HG02588 (cell line): ENCODE results near the gene MAST4.
"Not testable (repeated sequence)": the region's sequence is repeated elsewhere in the genome, so short reads cannot be mapped to it uniquely, and the experiment has no call there.

Source experiments
- ATAC-seq: cut with Tn5 transposase; IDR thresholded peaks from one replicate; pipeline ENCODE4 v1.9.1; 2021; ENCODE audit warnings: mild to moderate bottlenecking, moderate library complexity; ENCODE audit not compliant: unreplicated experiment

MAST4 gene

GRCh38 chr5:66741394-66741793 lies 145.2 kb downstream of the MAST4 start:
- ATAC-seq, result no peak

- ATAC-seq, result no peak
These were observed 146.1 kb downstream of the MAST4 start for GRCh38 chr5:66742083-66742895.

GRCh38 chr5:66742896-66743247 lies 146.7 kb downstream of the MAST4 start:
- no peak for ATAC-seq

GRCh38 chr5:66743344-66743743 lies 147.2 kb downstream of the MAST4 start:
- ATAC-seq, result no peak

- no peak for ATAC-seq
These were observed 147.8 kb downstream of the MAST4 start for GRCh38 chr5:66744040-66744439.

GRCh38 chr5:66745297-66745696 lies 149.1 kb downstream of the MAST4 start:
- ATAC-seq, result no peak

- ATAC-seq, result no peak
These were observed 151.4 kb downstream of the MAST4 start for GRCh38 chr5:66747607-66748006.

- ATAC-seq, result not testable (repeated sequence)
These were observed 156.5 kb downstream of the MAST4 start for GRCh38 chr5:66752668-66753067.

GRCh38 chr5:66757219-66757833 lies 161.1 kb downstream of the MAST4 start:
- ATAC-seq, result no peak

- no peak for ATAC-seq
These were observed 161.7 kb downstream of the MAST4 start for GRCh38 chr5:66757834-66758371.

GRCh38 chr5:66769030-66769733 lies 173.0 kb downstream of the MAST4 start:
- no peak for ATAC-seq

GRCh38 chr5:66769839-66770617 lies 173.8 kb downstream of the MAST4 start:
- no peak for ATAC-seq

GRCh38 chr5:66777868-66778267 lies 181.7 kb downstream of the MAST4 start:
- no peak for ATAC-seq

GRCh38 chr5:66779528-66779927 lies 183.3 kb downstream of the MAST4 start:
- no peak for ATAC-seq

GRCh38 chr5:66788556-66788955 lies 192.4 kb downstream of the MAST4 start:
- no peak for ATAC-seq

GRCh38 chr5:66789434-66789833 lies 193.2 kb downstream of the MAST4 start:
- no peak for ATAC-seq

GRCh38 chr5:66793049-66793448 lies 196.9 kb downstream of the MAST4 start:
- no peak for ATAC-seq

GRCh38 chr5:66795682-66796081 lies 199.5 kb downstream of the MAST4 start:
- no peak for ATAC-seq

GRCh38 chr5:66796305-66797292 lies 200.4 kb downstream of the MAST4 start:
- no peak for ATAC-seq

- no peak for ATAC-seq
These were observed 206.7 kb downstream of the MAST4 start for GRCh38 chr5:66802941-66803340.
